BE2C (cell line): ENCODE results near the gene PDPK1.
"Not testable (repeated sequence)": the region's sequence is repeated elsewhere in the genome, so short reads cannot be mapped to it uniquely, and the experiment has no call there.

Source experiments
- DNase-seq: peaks from one replicate; pipeline ENCODE4 v3.0.0-alpha.2; 2020
- H3K27me3 ChIP-seq: fragments of 250-450 bp; sonication (Bioruptor Pico); 2 replicates; pipeline ENCODE4 v1.5.1; 2020; ENCODE audit warnings: mild to moderate bottlenecking
- H3K36me3 ChIP-seq: fragments of 250-450 bp; sonication (Bioruptor Pico); 2 replicates; pipeline ENCODE4 v1.5.1; 2020; ENCODE audit warnings: mild to moderate bottlenecking
- H3K4me1 ChIP-seq: fragments of 250-450 bp; sonication (Bioruptor Pico); 2 replicates; pipeline ENCODE4 v1.5.1; 2020
- H3K4me3 ChIP-seq: 2 replicates; pipeline ENCODE4 v1.5.1; 2011; ENCODE audit warnings: low read depth, low read length
- H3K9me3 ChIP-seq: fragments of 250-450 bp; sonication (Bioruptor Pico); 2 replicates; pipeline ENCODE4 v1.5.1; 2020
- CTCF ChIP-seq: IDR thresholded peaks from 2 replicates; pipeline ENCODE4 v1.5.1; 2012; ENCODE audit warnings: mild to moderate bottlenecking, low read depth, low read length

The PDPK1 gene

GRCh38 chr16:2598723-2599122 lies 60.9 kb downstream of the PDPK1 start:
- TF ChIP-seq CTCF, result no peak
- H3K4me3 ChIP-seq, result no peak overlapping the region
- H3K9me3 ChIP-seq, result no peaks in the 10 kb centered on the region
- peaks cover 13% of the 10 kb centered on the region for H3K4me1 ChIP-seq
- peaks cover 20% of the 10 kb centered on the region for H3K36me3 ChIP-seq
- no peaks in the 10 kb centered on the region for H3K27me3 ChIP-seq
- no peak for DNase-seq

GRCh38 chr16:2599165-2599564 lies 61.3 kb downstream of the PDPK1 start:
- not testable (repeated sequence) for H3K9me3 ChIP-seq, H3K4me3 ChIP-seq, DNase-seq, H3K27me3 ChIP-seq
- Histone ChIP-seq H3K4me1 (peaks cover 13% of the 10 kb centered on the region), H3K36me3 (peaks cover 20% of the 10 kb centered on the region)

GRCh38 chr16:2599785-2600184 lies 62.0 kb downstream of the PDPK1 start:
- peaks cover 20% of the 10 kb centered on the region for H3K36me3 ChIP-seq
- not testable (repeated sequence) for DNase-seq, H3K9me3 ChIP-seq, H3K4me3 ChIP-seq, H3K27me3 ChIP-seq
- H3K4me1 ChIP-seq, result peaks cover 13% of the 10 kb centered on the region

GRCh38 chr16:2601301-2602025 lies 63.6 kb downstream of the PDPK1 start:
- not testable (repeated sequence) for H3K4me3 ChIP-seq, H3K27me3 ChIP-seq, H3K4me1 ChIP-seq, H3K9me3 ChIP-seq, DNase-seq
- peaks cover 16% of the 10 kb centered on the region for H3K36me3 ChIP-seq

- H3K27me3 ChIP-seq, DNase-seq, H3K4me1 ChIP-seq, H3K9me3 ChIP-seq, H3K4me3 ChIP-seq: not testable (repeated sequence)
- H3K36me3 ChIP-seq, result peaks cover 11% of the 10 kb centered on the region
Measured at GRCh38 chr16:2602175-2602574, 64.4 kb downstream of the PDPK1 start.

GRCh38 chr16:2603165-2604015 lies 65.6 kb downstream of the PDPK1 start:
- no peak for TF ChIP-seq CTCF
- H3K36me3 ChIP-seq, result peaks cover 3% of the 10 kb centered on the region
- no peaks in the 10 kb centered on the region for H3K27me3 ChIP-seq
- H3K4me3 ChIP-seq, result peak overlapping the region; percentile 96
- H3K4me1 ChIP-seq, result no peaks in the 10 kb centered on the region
- no peaks in the 10 kb centered on the region for H3K9me3 ChIP-seq
- DNase-seq, result peak; percentile 97

GRCh38 chr16:2604016-2604369 lies 66.2 kb downstream of the PDPK1 start:
- H3K27me3 ChIP-seq, H3K4me1 ChIP-seq, H3K9me3 ChIP-seq, DNase-seq, H3K36me3 ChIP-seq: not testable (repeated sequence)
- H3K4me3 ChIP-seq, result peak overlapping the region; percentile 96

GRCh38 chr16:2606820-2607219 lies 69.0 kb downstream of the PDPK1 start:
- not testable (repeated sequence) for H3K9me3 ChIP-seq, H3K4me1 ChIP-seq, H3K27me3 ChIP-seq, H3K4me3 ChIP-seq, DNase-seq
- H3K36me3 ChIP-seq, result peaks cover 17% of the 10 kb centered on the region

- H3K36me3 ChIP-seq, result peaks cover 17% of the 10 kb centered on the region
- not testable (repeated sequence) for H3K4me3 ChIP-seq, H3K4me1 ChIP-seq, H3K9me3 ChIP-seq, DNase-seq, H3K27me3 ChIP-seq
Measured at GRCh38 chr16:2609345-2609744, 71.5 kb downstream of the PDPK1 start.
